Measurements from ENCODE around the gene HIF3A.
"Not testable (repeated sequence)": the region's sequence is repeated elsewhere in the genome, so short reads cannot be mapped to it uniquely, and the experiment has no call there.

Gene HIF3A

GRCh38 chr19:46321653-46322052 is 24.8 kb downstream of the HIF3A start:
- in situ Hi-C loops (cut with MboI; ENCODE audit: low sequenced_read_pairs) = no loop called here

GRCh38 chr19:46323227-46323626 is 26.4 kb downstream of the HIF3A start:
- in situ Hi-C loops (cut with MboI; ENCODE audit: low sequenced_read_pairs) = not testable (repeated sequence)

GRCh38 chr19:46324277-46324676 is 27.4 kb downstream of the HIF3A start:
- in situ Hi-C loops (cut with MboI; ENCODE audit: low sequenced_read_pairs) = no loop called here

GRCh38 chr19:46326608-46327007 is 29.8 kb downstream of the HIF3A start:
- in situ Hi-C loops (cut with MboI; ENCODE audit: low sequenced_read_pairs) = no loop called here

GRCh38 chr19:46328079-46328478 is 31.2 kb downstream of the HIF3A start:
- in situ Hi-C loops (cut with MboI; ENCODE audit: low sequenced_read_pairs) = no loop called here

GRCh38 chr19:46330319-46330918 is 33.6 kb downstream of the HIF3A start:
- in situ Hi-C loops (cut with MboI; ENCODE audit: low sequenced_read_pairs) = no loop called here

GRCh38 chr19:46337487-46337886 is 40.6 kb downstream of the HIF3A start:
- in situ Hi-C loops (cut with MboI; ENCODE audit: low sequenced_read_pairs) = no loop called here

- in situ Hi-C loops (cut with MboI; ENCODE audit: low sequenced_read_pairs) = no loop called here
Measured at GRCh38 chr19:46339446-46339845, 42.6 kb downstream of the HIF3A start.

- in situ Hi-C loops (cut with MboI; ENCODE audit: low sequenced_read_pairs) = no loop called here
Measured at GRCh38 chr19:46340051-46340659, 43.3 kb downstream of the HIF3A start.

- in situ Hi-C loops (cut with MboI; ENCODE audit: low sequenced_read_pairs) = no loop called here
Measured at GRCh38 chr19:46341937-46342336, 45.1 kb downstream of the HIF3A start.

- in situ Hi-C loops (cut with MboI; ENCODE audit: low sequenced_read_pairs) = no loop called here
Measured at GRCh38 chr19:46344363-46344762, 47.5 kb downstream of the HIF3A start.

- in situ Hi-C loops (cut with MboI; ENCODE audit: low sequenced_read_pairs) = no loop called here
Measured at GRCh38 chr19:46345157-46345556, 48.3 kb downstream of the HIF3A start.

- in situ Hi-C loops (cut with MboI; ENCODE audit: low sequenced_read_pairs) = no loop called here
Measured at GRCh38 chr19:46346821-46347571, 50.2 kb downstream of the HIF3A start, which contains the start of gene PPP5C. TSS of gene PPP5C (plus strand) at chr19:46347087. CDS start at chr19:46347097, 10 bp downstream.

- in situ Hi-C loops (cut with MboI; ENCODE audit: low sequenced_read_pairs) = no loop called here
Measured at GRCh38 chr19:46347572-46347883, 50.7 kb downstream of the HIF3A start.

- in situ Hi-C loops (cut with MboI; ENCODE audit: low sequenced_read_pairs) = no loop called here
Measured at GRCh38 chr19:46347985-46348384, 51.1 kb downstream of the HIF3A start.

GRCh38 chr19:46349311-46349993 is 52.6 kb downstream of the HIF3A start:
- in situ Hi-C loops (cut with MboI; ENCODE audit: low sequenced_read_pairs) = no loop called here

GRCh38 chr19:46350029-46350757 is 53.4 kb downstream of the HIF3A start:
- in situ Hi-C loops (cut with MboI; ENCODE audit: low sequenced_read_pairs) = no loop called here

- in situ Hi-C loops (cut with MboI; ENCODE audit: low sequenced_read_pairs) = no loop called here
Measured at GRCh38 chr19:46350758-46351159, 53.9 kb downstream of the HIF3A start.

GRCh38 chr19:46351241-46352041 is 54.6 kb downstream of the HIF3A start:
- in situ Hi-C loops (cut with MboI; ENCODE audit: low sequenced_read_pairs) = no loop called here

Measured in HL-60/S4 (cell line).